B cell (primary cell): Measurements from ENCODE around the gene TADA3.

ENCODE experiments used
- CTCF ChIP-seq: fragments of 200-600 bp; IDR thresholded peaks from one replicate; pipeline ENCODE4 v1.8.0; 2022; ENCODE audit warnings: antibody characterized with exemption, mild to moderate bottlenecking
- EZH2 ChIP-seq: IDR thresholded peaks from 2 replicates; pipeline ENCODE4 v1.6.1; 2012; ENCODE audit warnings: borderline replicate concordance, low read depth, mild to moderate bottlenecking, moderate library complexity, low read length; ENCODE audit not compliant: insufficient read depth, poor library complexity, severe bottlenecking

DNA sequence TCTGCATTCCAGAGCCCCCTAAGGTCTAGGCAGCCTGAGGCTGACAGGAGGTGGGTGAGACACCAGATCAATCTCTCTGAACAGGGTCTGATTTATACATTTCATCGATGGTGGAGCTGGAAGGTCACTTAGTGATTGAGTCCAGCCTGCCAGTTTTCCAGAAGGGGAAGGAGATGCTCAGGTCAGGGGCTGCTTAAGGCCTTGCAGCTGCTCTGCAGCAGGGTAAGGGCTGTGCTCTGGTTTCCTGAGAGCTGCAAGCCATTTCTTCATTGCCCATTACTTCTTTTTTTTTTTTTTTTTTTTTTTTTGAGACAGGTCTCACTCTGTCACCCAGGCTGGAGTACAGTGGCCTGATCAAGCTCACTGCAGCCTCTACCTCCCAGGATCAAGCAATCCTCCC, 10.7 kb downstream of the TADA3 start:
- TF ChIP-seq EZH2 = no peak
- TF ChIP-seq CTCF = no peak
